Measurements from ENCODE around the gene INTS12.
A peak's percentile ranks its signal among the peaks of the same experiment; 100 is the strongest.
"Not testable (repeated sequence)": the region's sequence is repeated elsewhere in the genome, so short reads cannot be mapped to it uniquely, and the experiment has no call there.

The INTS12 gene, protein sequence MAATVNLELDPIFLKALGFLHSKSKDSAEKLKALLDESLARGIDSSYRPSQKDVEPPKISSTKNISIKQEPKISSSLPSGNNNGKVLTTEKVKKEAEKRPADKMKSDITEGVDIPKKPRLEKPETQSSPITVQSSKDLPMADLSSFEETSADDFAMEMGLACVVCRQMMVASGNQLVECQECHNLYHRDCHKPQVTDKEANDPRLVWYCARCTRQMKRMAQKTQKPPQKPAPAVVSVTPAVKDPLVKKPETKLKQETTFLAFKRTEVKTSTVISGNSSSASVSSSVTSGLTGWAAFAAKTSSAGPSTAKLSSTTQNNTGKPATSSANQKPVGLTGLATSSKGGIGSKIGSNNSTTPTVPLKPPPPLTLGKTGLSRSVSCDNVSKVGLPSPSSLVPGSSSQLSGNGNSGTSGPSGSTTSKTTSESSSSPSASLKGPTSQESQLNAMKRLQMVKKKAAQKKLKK

GRCh38 chr4:105708181-105709080, at the start of gene INTS12, which contains the start of gene GSTCD:
Gene INTS12 (minus strand): TSS chr4:105708689. CDS start chr4:105700005, 8,684 bp downstream.
Gene GSTCD (plus strand): TSS chr4:105708784. CDS start chr4:105717614, 8,830 bp downstream.
- TF ChIP-seq, protein P1, sequence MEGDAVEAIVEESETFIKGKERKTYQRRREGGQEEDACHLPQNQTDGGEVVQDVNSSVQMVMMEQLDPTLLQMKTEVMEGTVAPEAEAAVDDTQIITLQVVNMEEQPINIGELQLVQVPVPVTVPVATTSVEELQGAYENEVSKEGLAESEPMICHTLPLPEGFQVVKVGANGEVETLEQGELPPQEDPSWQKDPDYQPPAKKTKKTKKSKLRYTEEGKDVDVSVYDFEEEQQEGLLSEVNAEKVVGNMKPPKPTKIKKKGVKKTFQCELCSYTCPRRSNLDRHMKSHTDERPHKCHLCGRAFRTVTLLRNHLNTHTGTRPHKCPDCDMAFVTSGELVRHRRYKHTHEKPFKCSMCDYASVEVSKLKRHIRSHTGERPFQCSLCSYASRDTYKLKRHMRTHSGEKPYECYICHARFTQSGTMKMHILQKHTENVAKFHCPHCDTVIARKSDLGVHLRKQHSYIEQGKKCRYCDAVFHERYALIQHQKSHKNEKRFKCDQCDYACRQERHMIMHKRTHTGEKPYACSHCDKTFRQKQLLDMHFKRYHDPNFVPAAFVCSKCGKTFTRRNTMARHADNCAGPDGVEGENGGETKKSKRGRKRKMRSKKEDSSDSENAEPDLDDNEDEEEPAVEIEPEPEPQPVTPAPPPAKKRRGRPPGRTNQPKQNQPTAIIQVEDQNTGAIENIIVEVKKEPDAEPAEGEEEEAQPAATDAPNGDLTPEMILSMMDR (IDR thresholded peaks at IDR 0.05; ENCODE audit: insufficient read depth, missing control alignments) = no peak
- no peak for FAIRE-seq
- DNase-seq (ENCODE audit: insufficient read length, low spot score) = peak; percentile 44

DNA sequence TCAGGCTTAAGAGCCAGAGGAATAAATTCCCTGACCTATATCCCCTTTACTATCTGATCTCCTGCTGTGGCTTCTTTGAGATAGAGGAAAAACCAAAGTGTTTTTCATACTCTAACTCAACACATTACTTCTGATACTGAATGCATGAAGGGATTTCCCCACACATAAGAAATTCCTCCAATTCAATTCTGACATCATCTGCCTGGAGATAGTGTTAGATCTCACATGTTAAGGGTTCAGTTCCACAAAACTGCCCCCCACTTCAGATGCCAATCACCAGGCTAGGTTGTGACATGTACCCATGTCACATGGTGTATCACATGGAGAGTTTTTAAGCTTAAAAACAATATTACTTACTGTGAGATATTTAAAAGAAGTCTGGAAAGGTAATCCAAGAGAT, 46.9 kb upstream of the INTS12 start:
- no peak for DNase-seq (ENCODE audit: insufficient read length, low spot score)
- peak; percentile 64 for FAIRE-seq
- TF ChIP-seq, protein P1 (IDR thresholded peaks at IDR 0.05; ENCODE audit: insufficient read depth, missing control alignments) = no peak

DNA sequence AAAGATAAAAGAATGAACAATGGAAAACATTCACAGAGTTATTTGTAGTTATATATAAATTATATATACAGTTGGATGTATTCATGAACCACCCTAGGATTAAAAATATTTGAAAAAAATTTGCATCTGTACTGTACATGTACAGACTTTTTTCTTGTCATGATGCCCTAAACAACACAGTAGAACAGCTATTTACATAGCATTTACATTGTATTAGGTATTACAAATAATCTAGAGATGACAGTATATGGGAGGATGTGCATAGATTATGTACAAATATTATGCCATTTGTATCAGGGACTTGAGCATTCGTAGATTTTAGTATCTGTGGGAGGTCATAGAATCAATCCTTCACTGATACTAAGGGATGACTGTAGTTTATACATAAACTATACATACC, 44.9 kb upstream of the INTS12 start:
- TF ChIP-seq, protein P1 (IDR thresholded peaks at IDR 0.05; ENCODE audit: insufficient read depth, missing control alignments) = no peak
- no peak for DNase-seq (ENCODE audit: insufficient read length, low spot score)
- FAIRE-seq = peak; percentile 82

- TF ChIP-seq, protein P1 (IDR thresholded peaks at IDR 0.05; ENCODE audit: insufficient read depth, missing control alignments) = no peak
- no peak for DNase-seq (ENCODE audit: insufficient read length, low spot score)
- FAIRE-seq = peak; percentile 6
Observed at GRCh38 chr4:105751718-105752299, 43.3 kb upstream of the INTS12 start.

- no peak for FAIRE-seq
- DNase-seq (ENCODE audit: insufficient read length, low spot score) = no peak
- TF ChIP-seq, protein P1 (IDR thresholded peaks at IDR 0.05; ENCODE audit: insufficient read depth, missing control alignments) = no peak
Observed at GRCh38 chr4:105748222-105748621, 39.7 kb upstream of the INTS12 start.

DNA sequence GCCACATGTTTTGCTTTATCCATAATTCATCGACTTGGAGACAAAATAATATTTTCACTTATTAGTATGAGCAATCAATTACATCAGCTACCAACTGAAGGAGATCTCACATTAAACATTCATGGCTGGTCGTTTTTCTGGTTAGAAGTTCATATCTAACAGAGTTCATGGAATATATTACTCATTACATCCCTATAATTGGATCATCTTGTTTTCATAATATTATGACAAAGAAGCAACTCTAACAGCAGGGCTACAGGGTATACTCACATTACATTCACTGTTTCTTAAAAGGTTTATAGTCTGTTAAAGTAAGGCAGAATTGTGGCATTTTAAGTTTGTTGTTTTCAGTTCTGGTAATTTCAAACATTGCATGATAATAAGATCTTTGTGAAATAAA, 33.1 kb upstream of the INTS12 start:
- FAIRE-seq = no peak
- no peak for DNase-seq (ENCODE audit: insufficient read length, low spot score)

GRCh38 chr4:105735217-105735616, 26.7 kb upstream of the INTS12 start:
- not testable (repeated sequence) for FAIRE-seq; DNase-seq (ENCODE audit: insufficient read length, low spot score)

More for the DNA sequence above, 33.1 kb upstream of the INTS12 start:
- TF ChIP-seq, protein P1 (IDR thresholded peaks at IDR 0.05; ENCODE audit: insufficient read depth, missing control alignments) = no peak

GRCh38 chr4:105729895-105730294, 21.4 kb upstream of the INTS12 start:
- not testable (repeated sequence) for DNase-seq (ENCODE audit: insufficient read length, low spot score); FAIRE-seq

Measured in D721Med (cell line).